Neuron (in vitro differentiated cells): ENCODE data around the gene SLC9A8.
"Not testable (repeated sequence)": the region's sequence is repeated elsewhere in the genome, so short reads cannot be mapped to it uniquely, and the experiment has no call there.

Experiments
- H2AFZ ChIP-seq: one replicate; pipeline ENCODE4 v1.6.1; 2013; ENCODE audit warnings: low read depth, mild to moderate bottlenecking, inconsistent platforms, low read length, moderate library complexity
- H3K27me3 ChIP-seq: one replicate; pipeline ENCODE4 v1.6.1; 2013; ENCODE audit warnings: low read length; ENCODE audit not compliant: insufficient read depth
- H3K36me3 ChIP-seq: one replicate; pipeline ENCODE4 v1.6.1; 2013; ENCODE audit warnings: low read length; ENCODE audit not compliant: insufficient read depth
- H3K4me1 ChIP-seq: one replicate; pipeline ENCODE4 v1.6.1; 2013; ENCODE audit warnings: low read length; ENCODE audit not compliant: insufficient read depth
- H3K4me3 ChIP-seq: 2 replicates; pipeline ENCODE4 v1.5.1; 2013; ENCODE audit warnings: mild to moderate bottlenecking, low read length, moderate library complexity
- H3K9me3 ChIP-seq: one replicate; pipeline ENCODE4 v1.6.1; 2013; ENCODE audit warnings: low read length

SLC9A8 gene

GRCh38 chr20:49792611-49793010 is 20.0 kb upstream of the SLC9A8 start:
- Histone ChIP-seq H3K27me3 (no peaks in the 10 kb centered on the region), H3K36me3 (no peaks in the 10 kb centered on the region), H2AFZ (no peak overlapping the region), H3K9me3 (no peaks in the 10 kb centered on the region), H3K4me1 (peaks cover 3% of the 10 kb centered on the region), H3K4me3 (no peak overlapping the region)

GRCh38 chr20:49794336-49795134 is 18.1 kb upstream of the SLC9A8 start:
- Histone ChIP-seq H3K9me3 (no peaks in the 10 kb centered on the region), H3K4me3 (no peak overlapping the region), H3K36me3 (no peaks in the 10 kb centered on the region), H3K4me1 (peaks cover 3% of the 10 kb centered on the region), H3K27me3 (no peaks in the 10 kb centered on the region), H2AFZ (no peak overlapping the region)

DNA sequence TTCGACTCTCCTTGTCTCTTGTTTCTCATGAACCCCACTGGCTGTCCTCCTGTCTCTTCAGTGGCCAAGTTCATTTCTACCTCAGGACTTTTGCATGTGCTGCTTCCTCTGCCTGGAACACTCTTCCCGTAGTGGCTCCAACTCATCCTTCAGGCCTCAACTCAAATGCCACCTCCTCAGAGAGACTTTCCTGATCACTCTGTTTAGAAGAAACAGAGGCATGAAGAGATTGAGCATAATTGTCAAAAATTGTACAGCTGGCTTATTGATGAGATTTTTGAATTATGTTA is 17.5 kb upstream of the SLC9A8 start:
- H3K4me1 ChIP-seq, result peaks cover 3% of the 10 kb centered on the region
- no peak overlapping the region for H2AFZ ChIP-seq
- H3K4me3 ChIP-seq, result no peak overlapping the region

DNA sequence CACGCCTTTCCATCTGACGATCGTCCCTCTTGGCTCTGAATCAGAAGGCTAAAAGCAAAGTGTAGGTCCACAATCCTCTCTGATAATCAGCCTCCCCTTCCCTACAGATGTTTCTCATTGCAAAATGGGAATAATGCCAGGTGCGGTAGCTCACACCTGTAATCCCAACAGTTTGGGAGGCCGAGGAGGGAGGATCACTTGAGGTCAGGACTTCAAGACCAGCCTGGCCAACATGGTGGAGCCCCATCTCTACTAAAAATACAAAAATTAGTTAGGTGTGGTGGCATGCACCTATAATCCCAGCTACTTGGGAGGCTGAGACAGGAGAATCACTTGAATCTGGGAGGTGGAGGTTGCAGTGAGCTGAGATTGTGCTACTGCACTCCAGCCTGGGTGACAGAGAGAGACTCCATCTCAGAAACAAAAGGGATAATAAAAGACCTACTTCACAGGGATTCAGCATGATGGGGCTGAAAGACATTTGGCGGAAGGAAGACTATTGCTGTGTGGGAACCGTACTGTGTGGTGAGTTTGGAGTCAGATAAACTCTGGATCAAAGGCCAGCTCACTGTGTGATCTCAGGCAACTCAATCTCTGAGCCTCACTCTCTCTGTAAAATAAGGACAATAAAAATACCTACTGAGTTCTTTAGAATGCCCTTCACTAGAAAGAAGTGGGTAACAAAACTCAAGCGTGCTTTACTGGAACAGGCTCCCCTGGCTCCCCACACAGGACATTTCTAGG is 15.9 kb upstream of the SLC9A8 start:
- Histone ChIP-seq H2AFZ (no peak overlapping the region), H3K36me3 (no peaks in the 10 kb centered on the region), H3K4me1 (peaks cover 3% of the 10 kb centered on the region), H3K9me3 (no peaks in the 10 kb centered on the region), H3K4me3 (no peak overlapping the region), H3K27me3 (no peaks in the 10 kb centered on the region)

More for the DNA sequence above, 17.5 kb upstream of the SLC9A8 start:
- H3K27me3 ChIP-seq, result no peaks in the 10 kb centered on the region
- H3K9me3 ChIP-seq, result no peaks in the 10 kb centered on the region
- no peaks in the 10 kb centered on the region for H3K36me3 ChIP-seq

DNA sequence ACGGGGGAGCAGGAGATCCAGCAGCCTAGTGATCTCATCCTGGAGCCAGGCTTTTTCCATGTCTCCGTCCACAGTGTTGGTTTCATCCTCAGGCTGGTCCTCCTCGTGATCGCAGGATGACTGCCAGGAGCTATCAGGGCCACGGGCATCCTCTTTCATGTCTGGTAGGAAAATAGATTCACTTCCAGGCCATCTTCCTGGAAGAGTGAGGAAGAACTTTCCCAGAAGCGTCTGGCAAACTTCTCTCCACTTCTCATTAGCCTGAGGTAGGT is 15.3 kb upstream of the SLC9A8 start:
- H3K36me3 ChIP-seq, result no peaks in the 10 kb centered on the region
- H3K4me3 ChIP-seq, result no peak overlapping the region
- H3K4me1 ChIP-seq, result peaks cover 3% of the 10 kb centered on the region
- H2AFZ ChIP-seq, result no peak overlapping the region
- H3K27me3 ChIP-seq, result no peaks in the 10 kb centered on the region
- no peaks in the 10 kb centered on the region for H3K9me3 ChIP-seq

GRCh38 chr20:49798718-49799117 is 13.9 kb upstream of the SLC9A8 start:
- Histone ChIP-seq H3K9me3 (no peaks in the 10 kb centered on the region), H3K36me3 (no peaks in the 10 kb centered on the region), H3K4me3 (no peak overlapping the region), H3K4me1 (peaks cover 3% of the 10 kb centered on the region), H3K27me3 (no peaks in the 10 kb centered on the region), H2AFZ (no peak overlapping the region)

GRCh38 chr20:49799698-49800097 is 12.9 kb upstream of the SLC9A8 start:
- Histone ChIP-seq H2AFZ (no peak overlapping the region), H3K4me1 (peaks cover 3% of the 10 kb centered on the region), H3K4me3 (no peak overlapping the region), H3K36me3 (no peaks in the 10 kb centered on the region), H3K9me3 (no peaks in the 10 kb centered on the region), H3K27me3 (no peaks in the 10 kb centered on the region)

GRCh38 chr20:49803418-49803817 is 9.2 kb upstream of the SLC9A8 start:
- H3K27me3 ChIP-seq, result no peaks in the 10 kb centered on the region
- H3K4me1 ChIP-seq, result no peaks in the 10 kb centered on the region
- H3K4me3 ChIP-seq, result no peak overlapping the region
- no peak overlapping the region for H2AFZ ChIP-seq
- no peaks in the 10 kb centered on the region for H3K36me3 ChIP-seq
- H3K9me3 ChIP-seq, result no peaks in the 10 kb centered on the region

GRCh38 chr20:49804364-49804763 is 8.3 kb upstream of the SLC9A8 start:
- no peaks in the 10 kb centered on the region for H3K27me3 ChIP-seq
- no peak overlapping the region for H3K4me3 ChIP-seq
- no peaks in the 10 kb centered on the region for H3K9me3 ChIP-seq
- H3K4me1 ChIP-seq, result no peaks in the 10 kb centered on the region
- no peak overlapping the region for H2AFZ ChIP-seq
- H3K36me3 ChIP-seq, result no peaks in the 10 kb centered on the region

GRCh38 chr20:49805224-49805876 is 7.3 kb upstream of the SLC9A8 start:
- not testable (repeated sequence) for H3K4me1 ChIP-seq, H3K9me3 ChIP-seq, H3K4me3 ChIP-seq, H3K27me3 ChIP-seq, H2AFZ ChIP-seq, H3K36me3 ChIP-seq

GRCh38 chr20:49808753-49809152 is 3.9 kb upstream of the SLC9A8 start:
- H3K36me3 ChIP-seq, result no peaks in the 10 kb centered on the region
- no peaks in the 10 kb centered on the region for H3K9me3 ChIP-seq
- no peaks in the 10 kb centered on the region for H3K27me3 ChIP-seq
- peaks cover 12% of the 10 kb centered on the region for H3K4me1 ChIP-seq
- no peak overlapping the region for H2AFZ ChIP-seq
- H3K4me3 ChIP-seq, result no peak overlapping the region

DNA sequence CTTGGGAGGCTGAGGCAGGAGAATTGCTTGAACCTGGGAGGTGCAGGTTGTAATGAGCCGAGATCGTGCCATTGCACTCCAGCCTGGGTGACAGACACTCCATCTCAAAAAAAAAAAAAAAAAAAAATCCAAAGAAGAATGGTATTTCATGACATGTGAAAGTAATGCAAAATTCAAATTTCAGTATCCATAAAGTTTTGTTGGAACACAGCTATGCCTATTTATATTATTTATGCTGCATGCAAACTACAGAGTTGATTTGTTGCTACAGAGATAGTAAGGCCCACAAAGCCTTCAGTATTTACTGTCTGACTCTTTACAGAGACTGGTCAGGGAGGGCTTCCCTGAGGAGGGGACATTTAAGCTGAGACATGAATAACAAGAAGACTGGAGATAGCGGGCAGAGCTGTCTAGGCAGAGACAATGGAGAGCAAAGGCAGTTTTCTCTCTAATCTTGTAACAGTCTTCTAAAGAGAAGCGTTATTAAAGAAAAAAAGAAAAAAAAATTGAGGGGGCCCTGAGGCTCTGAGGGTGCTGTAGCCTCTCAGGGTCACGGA is 2.7 kb upstream of the SLC9A8 start:
- H3K36me3 ChIP-seq, result no peaks in the 10 kb centered on the region
- H3K9me3 ChIP-seq, result no peaks in the 10 kb centered on the region
- no peak overlapping the region for H3K4me3 ChIP-seq
- H3K4me1 ChIP-seq, result peaks cover 13% of the 10 kb centered on the region
- H3K27me3 ChIP-seq, result no peaks in the 10 kb centered on the region
- H2AFZ ChIP-seq, result no peak overlapping the region

- Histone ChIP-seq H2AFZ (no peak overlapping the region), H3K27me3 (no peaks in the 10 kb centered on the region), H3K9me3 (no peaks in the 10 kb centered on the region), H3K4me3 (no peak overlapping the region), H3K4me1 (peaks cover 13% of the 10 kb centered on the region), H3K36me3 (peaks cover 2% of the 10 kb centered on the region)
Measured at GRCh38 chr20:49810491-49811190, 2.0 kb upstream of the SLC9A8 start.
